ENCODE data around the gene NFKB1. TPM values are rescaled to one million over a fixed set of nuclear protein-coding genes. Genes with fewer than 3 reads are reported as not detected.

Gene NFKB1, protein sequence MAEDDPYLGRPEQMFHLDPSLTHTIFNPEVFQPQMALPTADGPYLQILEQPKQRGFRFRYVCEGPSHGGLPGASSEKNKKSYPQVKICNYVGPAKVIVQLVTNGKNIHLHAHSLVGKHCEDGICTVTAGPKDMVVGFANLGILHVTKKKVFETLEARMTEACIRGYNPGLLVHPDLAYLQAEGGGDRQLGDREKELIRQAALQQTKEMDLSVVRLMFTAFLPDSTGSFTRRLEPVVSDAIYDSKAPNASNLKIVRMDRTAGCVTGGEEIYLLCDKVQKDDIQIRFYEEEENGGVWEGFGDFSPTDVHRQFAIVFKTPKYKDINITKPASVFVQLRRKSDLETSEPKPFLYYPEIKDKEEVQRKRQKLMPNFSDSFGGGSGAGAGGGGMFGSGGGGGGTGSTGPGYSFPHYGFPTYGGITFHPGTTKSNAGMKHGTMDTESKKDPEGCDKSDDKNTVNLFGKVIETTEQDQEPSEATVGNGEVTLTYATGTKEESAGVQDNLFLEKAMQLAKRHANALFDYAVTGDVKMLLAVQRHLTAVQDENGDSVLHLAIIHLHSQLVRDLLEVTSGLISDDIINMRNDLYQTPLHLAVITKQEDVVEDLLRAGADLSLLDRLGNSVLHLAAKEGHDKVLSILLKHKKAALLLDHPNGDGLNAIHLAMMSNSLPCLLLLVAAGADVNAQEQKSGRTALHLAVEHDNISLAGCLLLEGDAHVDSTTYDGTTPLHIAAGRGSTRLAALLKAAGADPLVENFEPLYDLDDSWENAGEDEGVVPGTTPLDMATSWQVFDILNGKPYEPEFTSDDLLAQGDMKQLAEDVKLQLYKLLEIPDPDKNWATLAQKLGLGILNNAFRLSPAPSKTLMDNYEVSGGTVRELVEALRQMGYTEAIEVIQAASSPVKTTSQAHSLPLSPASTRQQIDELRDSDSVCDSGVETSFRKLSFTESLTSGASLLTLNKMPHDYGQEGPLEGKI
- 92.3 and 97.9 TPM in 2 replicates for total RNA-seq (2013; cell fraction: nucleolus; rRNA removed)
- total RNA-seq (2014; rRNA removed) (51.0 and 53.0 TPM in 2 replicates), total RNA-seq (2014; rRNA removed; fragmentation: Illumina TruSeq; extraction: Trizol) (67.4 and 68.6 TPM in 2 replicates), total RNA-seq (2021) (106 and 110 TPM in 2 replicates), polyA plus RNA-seq (2011; rRNA removed) (67.0 and 69.7 TPM in 2 replicates), polyA plus RNA-seq (2014; fragmentation: Illumina TruSeq; extraction: Trizol) (82.1 and 85.3 TPM in 2 replicates), polyA plus RNA-seq (2014; fragmentation: Nextera tagmentation; extraction: Ambion mirVana) (10 to 100 TPM; 20.8 to 32.7 TPM), polyA plus RNA-seq (2014; rRNA removed) (61.6 and 62.3 TPM in 2 replicates), polyA plus RNA-seq (2016; fragmentation: Nextera tagmentation; extraction: Ambion mirVana) (1 to 10 TPM; 8.7 to 9.0 TPM), polyA minus RNA-seq (2011; rRNA and poly(A)+ RNA removed) (104 and 111 TPM in 2 replicates), Bru-seq, nascent RNA (percentile 98 among the genes with signal in this experiment), BruChase-seq, experiment 1, labeled RNA remaining after a 6-hour chase (percentile 92 among the genes with signal in this experiment), BruChase-seq, experiment 2, labeled RNA remaining after a 2-hour chase (percentile 93 among the genes with signal in this experiment)
- polyA plus RNA-seq (2011; ENCODE audit: low read depth): 43.4 TPM
- polyA plus RNA-seq (2011; cell fraction: cytosol; rRNA removed): 66.5 and 76.6 TPM in 2 replicates
- polyA plus RNA-seq (2011; cell fraction: nucleus; rRNA removed): 68.3 and 72.4 TPM in 2 replicates
- polyA plus RNA-seq (2012): 46.4 and 59.8 TPM in 2 replicates
- polyA minus RNA-seq (2011; cell fraction: cytosol; rRNA and poly(A)+ RNA removed): 35.4 and 41.8 TPM in 2 replicates
- 42.3 and 64.8 TPM in 2 replicates for polyA minus RNA-seq (2011; cell fraction: nucleus; rRNA and poly(A)+ RNA removed)
- long read RNA-seq, experiment 1, full-length matches to known transcripts: 1 of 9 reads
- long read RNA-seq, experiment 1, partial matches to known transcripts: 7 of 9 reads
- long read RNA-seq, experiment 1, other reads (novel, unspliced or antisense): 1 of 9 reads
- long read RNA-seq, experiment 2, full-length matches to known transcripts: 6 of 105 reads
- long read RNA-seq, experiment 2, partial matches to known transcripts: 79 of 105 reads
- long read RNA-seq, experiment 2, other reads (novel, unspliced or antisense): 20 of 105 reads

DNA sequence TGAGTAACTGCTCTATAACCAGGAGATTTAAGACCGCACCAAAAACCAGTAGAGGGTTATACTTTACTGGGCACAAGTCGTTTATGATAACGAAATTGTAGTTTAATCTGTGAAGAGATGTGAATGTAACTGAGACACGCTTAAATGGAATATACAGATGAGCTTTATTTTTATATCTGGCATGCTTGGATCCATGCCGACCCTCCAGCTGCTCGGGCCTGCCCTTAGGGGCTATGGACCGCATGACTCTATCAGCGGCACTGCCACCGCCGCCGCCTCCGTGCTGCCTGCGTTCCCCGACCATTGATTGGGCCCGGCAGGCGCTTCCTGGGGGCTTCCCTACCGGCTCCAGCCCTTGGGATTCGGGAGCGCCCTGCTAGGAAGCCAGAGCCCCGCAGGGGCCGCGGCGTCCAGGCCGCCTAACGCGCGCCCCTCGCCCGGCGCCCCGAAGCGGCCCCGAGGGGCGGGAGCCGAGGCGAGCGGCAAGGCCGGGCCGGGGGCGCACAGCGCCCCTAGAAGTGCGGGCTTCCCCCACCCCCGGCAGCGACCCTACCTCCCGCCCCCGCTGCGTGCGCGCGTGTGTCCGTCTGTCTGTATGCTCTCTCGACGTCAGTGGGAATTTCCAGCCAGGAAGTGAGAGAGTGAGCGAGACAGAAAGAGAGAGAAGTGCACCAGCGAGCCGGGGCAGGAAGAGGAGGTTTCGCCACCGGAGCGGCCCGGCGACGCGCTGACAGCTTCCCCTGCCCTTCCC lies at the start of gene NFKB1:
Gene NFKB1, plus strand, starts transcription at position 664 of the 751 bp plus-strand sequence. CDS start 24,160 bp downstream, outside the sequence.
- RAD21 ChIA-PET (ENCODE audit: unreplicated experiment): interaction anchor here (0.6 to 2.1 kb wide), 14 partner anchors 21 to 591 kb away, joined by 3 to 8 read pairs (median 4); partner anchors contain the start of gene UBE2D3
- peaks cover 3% of the 10 kb centered on the region; the same call in 1 of the 2 replicates for H3K4me1 ChIP-seq (ENCODE audit: control insufficient read depth, insufficient read depth, low read length)
- ATAC-seq: peak; percentile 48
- H3K4me3 ChIP-seq: peak within 1 kb of the TSS; percentile 75
- H3K27ac ChIP-seq (ENCODE audit: control insufficient read depth, insufficient read depth): peak within 1 kb of the TSS; percentile 97
- in situ Hi-C loops (cut with MboI): no loop called here
- H3K79me2 ChIP-seq (ENCODE audit: control insufficient read depth, insufficient read depth, low read length): peaks cover 44% of the 10 kb centered on the region
- no peaks in the 10 kb centered on the region for H3K27me3 ChIP-seq (replicated peaks in 1 of 2; ENCODE audit: control insufficient read depth in 2 of 2, insufficient read depth in 2 of 2, low read length in 1 of 2)
- intact Hi-C loops (cut with micrococcal nuclease; ENCODE audit: unreplicated experiment): loop anchor here (1.0 to 5.0 kb wide), 4 partner anchors 41 to 368 kb away; partner anchors contain the start of gene CISD2
- peak within 1 kb of the TSS; percentile 99 for H3K9ac ChIP-seq (ENCODE audit: control insufficient read depth, insufficient read depth, low read length)
- peak; percentile 68 for FAIRE-seq
- peak within 1 kb of the TSS; percentile 55 for H2AFZ ChIP-seq (ENCODE audit: control insufficient read depth, low read depth, low read length)
- no peaks in the 10 kb centered on the region for H3K36me3 ChIP-seq (ENCODE audit: control insufficient read depth in 2 of 2, insufficient read depth in 2 of 2, low read length in 1 of 2)
- WGBS (ENCODE audit: insufficient coverage, insufficient replicate concordance, low lambda C conversion rate, missing lambda C conversion rate): 2% methylated on average over 39 of the region's 63 CpGs
- POLR2A ChIA-PET: interaction anchor here (0.6 to 1.9 kb wide), 12 partner anchors 16 to 518 kb away, joined by 3 to 5 read pairs (median 4); partner anchors contain the start of gene UBE2D3
- CTCF ChIA-PET: interaction anchor here (0.5 to 1.9 kb wide), 18 partner anchors 9 to 599 kb away, joined by 3 to 8 read pairs (median 4); partner anchors contain the start of gene SLC39A8
- peak within 1 kb of the TSS; percentile 83 for H3K4me2 ChIP-seq (ENCODE audit: control insufficient read depth, insufficient read depth)
- SMC1A ChIA-PET (ENCODE audit: uncharacterized antibody, unreplicated experiment): interaction anchor here (0.6 to 2.5 kb wide), 21 partner anchors 9 to 142 kb away, joined by 3 to 14 read pairs (median 5); no protein-coding TSS in a partner anchor
- no peaks in the 10 kb centered on the region for H3K9me3 ChIP-seq (replicated peaks; ENCODE audit: control insufficient read depth, insufficient read depth, low read length)
- BruUV-seq (replicated peaks): TSS peak; percentile 93
- DNase-seq (ENCODE audit: low read depth, low spot score): peak; percentile 55
- H4K20me1 ChIP-seq (ENCODE audit: control insufficient read depth, insufficient read depth): no peaks in the 10 kb centered on the region
- TF ChIP-seq EP300 (IDR thresholded peaks at IDR 0.05; ENCODE audit: borderline replicate concordance in 1 of 2, control insufficient read depth in 1 of 2, low read depth in 2 of 2, low read length in 2 of 2) (peak in 1 of 2 experiments; percentile 65; a peak in 1 of 4 replicates), STAT3 (IDR thresholded peaks at IDR 0.05; ENCODE audit: low read depth, low read length) (no peak), RCOR1 (conservative IDR thresholded peaks at IDR 0.05; ENCODE audit: low read depth, low read length) (no peak), BACH1 (IDR thresholded peaks at IDR 0.05; ENCODE audit: borderline replicate concordance) (no peak), MYB (IDR thresholded peaks at IDR 0.05; ENCODE audit: borderline replicate concordance, low read depth, low read length) (no peak)
- TF ChIP-seq, protein P1, sequence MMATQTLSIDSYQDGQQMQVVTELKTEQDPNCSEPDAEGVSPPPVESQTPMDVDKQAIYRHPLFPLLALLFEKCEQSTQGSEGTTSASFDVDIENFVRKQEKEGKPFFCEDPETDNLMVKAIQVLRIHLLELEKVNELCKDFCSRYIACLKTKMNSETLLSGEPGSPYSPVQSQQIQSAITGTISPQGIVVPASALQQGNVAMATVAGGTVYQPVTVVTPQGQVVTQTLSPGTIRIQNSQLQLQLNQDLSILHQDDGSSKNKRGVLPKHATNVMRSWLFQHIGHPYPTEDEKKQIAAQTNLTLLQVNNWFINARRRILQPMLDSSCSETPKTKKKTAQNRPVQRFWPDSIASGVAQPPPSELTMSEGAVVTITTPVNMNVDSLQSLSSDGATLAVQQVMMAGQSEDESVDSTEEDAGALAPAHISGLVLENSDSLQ (IDR thresholded peaks at IDR 0.05): no peak
- TF ChIP-seq, protein P2, sequence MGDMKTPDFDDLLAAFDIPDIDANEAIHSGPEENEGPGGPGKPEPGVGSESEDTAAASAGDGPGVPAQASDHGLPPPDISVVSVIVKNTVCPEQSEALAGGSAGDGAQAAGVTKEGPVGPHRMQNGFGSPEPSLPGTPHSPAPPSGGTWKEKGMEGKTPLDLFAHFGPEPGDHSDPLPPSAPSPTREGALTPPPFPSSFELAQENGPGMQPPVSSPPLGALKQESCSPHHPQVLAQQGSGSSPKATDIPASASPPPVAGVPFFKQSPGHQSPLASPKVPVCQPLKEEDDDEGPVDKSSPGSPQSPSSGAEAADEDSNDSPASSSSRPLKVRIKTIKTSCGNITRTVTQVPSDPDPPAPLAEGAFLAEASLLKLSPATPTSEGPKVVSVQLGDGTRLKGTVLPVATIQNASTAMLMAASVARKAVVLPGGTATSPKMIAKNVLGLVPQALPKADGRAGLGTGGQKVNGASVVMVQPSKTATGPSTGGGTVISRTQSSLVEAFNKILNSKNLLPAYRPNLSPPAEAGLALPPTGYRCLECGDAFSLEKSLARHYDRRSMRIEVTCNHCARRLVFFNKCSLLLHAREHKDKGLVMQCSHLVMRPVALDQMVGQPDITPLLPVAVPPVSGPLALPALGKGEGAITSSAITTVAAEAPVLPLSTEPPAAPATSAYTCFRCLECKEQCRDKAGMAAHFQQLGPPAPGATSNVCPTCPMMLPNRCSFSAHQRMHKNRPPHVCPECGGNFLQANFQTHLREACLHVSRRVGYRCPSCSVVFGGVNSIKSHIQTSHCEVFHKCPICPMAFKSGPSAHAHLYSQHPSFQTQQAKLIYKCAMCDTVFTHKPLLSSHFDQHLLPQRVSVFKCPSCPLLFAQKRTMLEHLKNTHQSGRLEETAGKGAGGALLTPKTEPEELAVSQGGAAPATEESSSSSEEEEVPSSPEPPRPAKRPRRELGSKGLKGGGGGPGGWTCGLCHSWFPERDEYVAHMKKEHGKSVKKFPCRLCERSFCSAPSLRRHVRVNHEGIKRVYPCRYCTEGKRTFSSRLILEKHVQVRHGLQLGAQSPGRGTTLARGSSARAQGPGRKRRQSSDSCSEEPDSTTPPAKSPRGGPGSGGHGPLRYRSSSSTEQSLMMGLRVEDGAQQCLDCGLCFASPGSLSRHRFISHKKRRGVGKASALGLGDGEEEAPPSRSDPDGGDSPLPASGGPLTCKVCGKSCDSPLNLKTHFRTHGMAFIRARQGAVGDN (IDR thresholded peaks at IDR 0.05): peak; percentile 40
